Endodermal cell (in vitro differentiated cells): Measurements from ENCODE around the gene TSNAXIP1. TPM values are rescaled to one million over a fixed set of nuclear protein-coding genes. Genes with fewer than 3 reads are reported as not detected.
A peak's percentile ranks its signal among the peaks of the same experiment; 100 is the strongest.

Experiments used
- DNase-seq: peaks from one replicate; pipeline ENCODE4 v3.0.0-alpha.2; 2017
- H3K27ac ChIP-seq: 2 replicates; pipeline ENCODE4 v1.5.1; 2013; ENCODE audit warnings: mild to moderate bottlenecking, low read depth, low read length, moderate library complexity
- H3K27me3 ChIP-seq: 2 replicates; pipeline ENCODE4 v1.6.1; 2013; ENCODE audit warnings: mild to moderate bottlenecking, low read length, moderate library complexity; ENCODE audit not compliant: insufficient read depth, control insufficient read depth, poor library complexity, severe bottlenecking
- H3K36me3 ChIP-seq: 2 replicates; pipeline ENCODE4 v1.7.0; 2013; ENCODE audit warnings: mild to moderate bottlenecking, low read length, moderate library complexity; ENCODE audit not compliant: control insufficient read depth, insufficient read depth
- H3K4me1 ChIP-seq: one replicate; pipeline ENCODE4 v1.7.0; 2013; ENCODE audit warnings: low read length; ENCODE audit not compliant: control insufficient read depth, insufficient read depth
- H3K4me3 ChIP-seq: 2 replicates; pipeline ENCODE4 v1.5.1; 2013; ENCODE audit warnings: mild to moderate bottlenecking, low read length, moderate library complexity
- H3K9ac ChIP-seq: 2 replicates; pipeline ENCODE4 v1.6.1; 2013; ENCODE audit warnings: mild to moderate bottlenecking, low read length, moderate library complexity; ENCODE audit not compliant: poor library complexity, severe bottlenecking; ENCODE audit errors: extremely low read depth
- H3K9me3 ChIP-seq: 2 replicates; pipeline ENCODE4 v1.6.1; 2013; ENCODE audit warnings: mild to moderate bottlenecking, low read length, moderate library complexity; ENCODE audit not compliant: control insufficient read depth
- H3K27ac Mint-ChIP-seq: 2 replicates; pipeline ENCODE4 v1.8.0; 2020; ENCODE audit warnings: mixed read lengths
- H3K27me3 Mint-ChIP-seq: 2 replicates; pipeline ENCODE4 v1.8.0; 2021; ENCODE audit warnings: mild to moderate bottlenecking, mixed read lengths; ENCODE audit not compliant: insufficient read depth
- H3K36me3 Mint-ChIP-seq: 2 replicates; pipeline ENCODE4 v1.8.0; 2020; ENCODE audit warnings: low read depth, mixed read lengths
- H3K4me1 Mint-ChIP-seq: 2 replicates; pipeline ENCODE4 v1.8.0; 2020; ENCODE audit warnings: mixed read lengths
- H3K4me3 Mint-ChIP-seq: 2 replicates; pipeline ENCODE4 v1.8.0; 2020; ENCODE audit warnings: mild to moderate bottlenecking, moderate library complexity, mixed read lengths
- H3K9me3 Mint-ChIP-seq: 2 replicates; pipeline ENCODE4 v1.8.0; 2020; ENCODE audit warnings: mild to moderate bottlenecking, mixed read lengths
- WGBS, 2 experiments: methylation state at CpG; one replicate each; pipeline versions ENCODE4 v1.1.5 to v1.1.7; 2013; ENCODE audit warnings: missing lambda C conversion rate in 2 of 2, mixed read lengths in 1 of 2; ENCODE audit not compliant: insufficient coverage in 1 of 2, insufficient read length in 1 of 2; 5-methylcytosine and 5-hydroxymethylcytosine counted together
- total RNA-seq, 2 donors: library from RNA; stranded (reverse); fragmentation: NEBNext Ultra II Directional in 1 of 2; extraction: Animal tissue kit (Norgen Biotek cat#: 25700) in 1 of 2; gene quantifications; 2 replicates in 1 of 2; 3 replicates in 1 of 2; pipeline ENCODE4 v1.2.1, GENCODE V29; 2021
- TF ChIP-seq, protein P1 (sequence below): fragments of 200-600 bp; sonication (generic); conservative IDR thresholded peaks from 2 replicates; pipeline ENCODE4 v1.5.0; 2021; ENCODE audit warnings: antibody characterized with exemption, mild to moderate bottlenecking

The TSNAXIP1 gene
- total RNA-seq, 2 donors from 2014 or later: 2.8 to 3.2 TPM

DNA sequence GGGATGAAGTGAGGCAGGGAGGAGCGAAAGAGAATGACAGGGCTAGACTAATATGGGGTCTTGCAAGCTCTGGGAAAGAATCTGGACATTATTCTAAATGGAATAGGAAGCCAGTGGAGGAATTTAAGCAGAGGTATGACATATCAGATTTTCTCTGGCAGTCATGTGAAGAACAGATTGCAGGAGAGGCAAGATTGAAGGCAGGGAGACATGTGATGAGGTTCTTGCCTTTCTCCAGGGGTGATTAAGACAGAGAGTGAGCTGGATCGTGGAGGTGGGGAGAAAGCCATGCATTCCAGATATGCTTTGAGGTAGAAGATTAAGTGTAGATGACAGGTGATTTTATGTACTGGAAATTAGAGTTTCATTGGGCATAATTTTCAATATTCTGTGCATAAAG is 31.1 kb downstream of the TSNAXIP1 start:
- Mint-ChIP-seq H3K4me3 (no peak overlapping the region), H3K36me3 (no peaks in the 10 kb centered on the region), H3K27me3 (no peaks in the 10 kb centered on the region), H3K9me3 (no peaks in the 10 kb centered on the region), H3K4me1 (peaks cover 9% of the 10 kb centered on the region), H3K27ac (no peak overlapping the region)
- WGBS, 2 experiments: 95 to 100% methylated on average over 2 of the region's 2 CpGs
- Histone ChIP-seq H3K4me1 (no peaks in the 10 kb centered on the region), H3K4me3 (no peak overlapping the region), H3K9me3 (no peaks in the 10 kb centered on the region), H3K27ac (no peak overlapping the region), H3K36me3 (no peaks in the 10 kb centered on the region), H3K27me3 (no peaks in the 10 kb centered on the region), H3K9ac (no peak overlapping the region)
- DNase-seq: no peak
- TF ChIP-seq, protein P1, sequence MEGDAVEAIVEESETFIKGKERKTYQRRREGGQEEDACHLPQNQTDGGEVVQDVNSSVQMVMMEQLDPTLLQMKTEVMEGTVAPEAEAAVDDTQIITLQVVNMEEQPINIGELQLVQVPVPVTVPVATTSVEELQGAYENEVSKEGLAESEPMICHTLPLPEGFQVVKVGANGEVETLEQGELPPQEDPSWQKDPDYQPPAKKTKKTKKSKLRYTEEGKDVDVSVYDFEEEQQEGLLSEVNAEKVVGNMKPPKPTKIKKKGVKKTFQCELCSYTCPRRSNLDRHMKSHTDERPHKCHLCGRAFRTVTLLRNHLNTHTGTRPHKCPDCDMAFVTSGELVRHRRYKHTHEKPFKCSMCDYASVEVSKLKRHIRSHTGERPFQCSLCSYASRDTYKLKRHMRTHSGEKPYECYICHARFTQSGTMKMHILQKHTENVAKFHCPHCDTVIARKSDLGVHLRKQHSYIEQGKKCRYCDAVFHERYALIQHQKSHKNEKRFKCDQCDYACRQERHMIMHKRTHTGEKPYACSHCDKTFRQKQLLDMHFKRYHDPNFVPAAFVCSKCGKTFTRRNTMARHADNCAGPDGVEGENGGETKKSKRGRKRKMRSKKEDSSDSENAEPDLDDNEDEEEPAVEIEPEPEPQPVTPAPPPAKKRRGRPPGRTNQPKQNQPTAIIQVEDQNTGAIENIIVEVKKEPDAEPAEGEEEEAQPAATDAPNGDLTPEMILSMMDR: no peak

DNA sequence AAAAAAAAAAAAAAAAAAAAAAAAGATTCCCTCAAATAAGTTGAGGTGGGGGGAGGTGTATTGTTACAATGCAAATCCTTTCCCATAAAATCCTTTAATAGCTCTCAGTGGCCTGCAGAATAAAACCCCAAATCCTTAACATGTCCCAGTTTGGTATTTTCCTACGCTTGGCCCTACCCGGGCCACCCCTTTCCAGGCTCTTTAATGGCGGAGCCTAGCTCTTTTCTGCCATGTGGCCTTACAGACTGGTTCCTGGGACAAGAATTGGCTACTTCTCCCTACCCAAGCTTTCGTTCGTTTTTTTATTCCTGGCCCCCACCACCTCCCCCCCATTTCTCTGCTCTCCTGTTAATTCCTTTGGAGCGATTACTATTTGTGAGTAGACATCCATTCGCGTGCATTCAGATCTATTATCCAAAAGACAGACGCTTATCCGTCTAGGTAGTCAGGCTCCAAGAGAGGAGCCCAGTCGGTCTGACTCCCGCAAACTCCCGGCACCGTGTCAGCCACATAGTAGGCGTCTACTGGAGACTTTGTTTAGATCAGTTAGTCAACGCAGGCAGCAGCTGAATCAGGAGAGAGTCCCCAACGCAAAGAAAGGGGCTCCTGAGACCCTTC is 34.6 kb downstream of the TSNAXIP1 start:
- H3K9ac ChIP-seq: peak overlapping the region; percentile 45
- Mint-ChIP-seq H3K9me3 (no peaks in the 10 kb centered on the region), H3K27ac (peak overlapping the region; percentile 97), H3K36me3 (no peaks in the 10 kb centered on the region), H3K27me3 (no peaks in the 10 kb centered on the region), H3K4me1 (peaks cover 37% of the 10 kb centered on the region), H3K4me3 (peak overlapping the region; percentile 85)
- peak overlapping the region; percentile 71 for H3K27ac ChIP-seq
- peaks cover 22% of the 10 kb centered on the region for H3K4me1 ChIP-seq
- DNase-seq: no peak
- WGBS, 2 experiments: 71 to 73% methylated on average over 15 to 17 of the region's 17 CpGs
- TF ChIP-seq, protein P1: no peak
- H3K9me3 ChIP-seq: no peaks in the 10 kb centered on the region
- peaks cover 4% of the 10 kb centered on the region for H3K36me3 ChIP-seq
- peak overlapping the region; percentile 90 for H3K4me3 ChIP-seq
- no peaks in the 10 kb centered on the region for H3K27me3 ChIP-seq

DNA sequence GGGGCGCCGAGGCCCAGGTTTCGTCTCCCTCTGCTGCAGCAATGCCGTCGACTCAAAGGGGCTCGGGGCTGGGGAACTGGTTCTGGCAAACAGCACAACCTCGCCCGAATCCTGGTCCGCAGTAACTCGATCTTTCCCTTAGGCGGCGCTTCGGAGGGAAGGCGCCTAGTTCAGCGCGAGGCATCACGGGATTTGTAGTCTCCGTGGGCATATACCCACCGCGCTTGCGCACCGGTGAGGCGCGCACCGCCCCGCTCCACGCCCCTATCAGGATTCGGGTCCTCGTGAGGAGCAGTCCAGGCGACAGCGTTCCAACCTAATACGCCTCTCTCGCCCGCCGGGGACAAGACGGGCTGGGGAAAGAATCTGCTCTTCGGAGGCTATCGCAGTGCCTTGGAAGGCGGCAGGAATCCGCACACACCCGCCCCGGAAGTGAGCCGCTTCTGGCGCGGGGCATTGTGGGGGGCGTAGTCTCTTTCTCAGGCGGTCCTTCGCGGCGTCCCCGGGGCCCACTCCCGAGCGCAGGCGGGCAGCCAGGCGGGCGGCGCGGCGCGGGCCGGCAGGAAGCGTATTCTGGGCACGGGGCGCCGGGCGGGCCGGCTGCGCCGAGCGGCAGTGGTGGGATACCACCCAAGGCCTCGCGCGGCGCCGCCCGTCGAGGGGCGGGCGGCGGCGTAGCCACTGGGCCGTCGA is 35.3 kb downstream of the TSNAXIP1 start, which contains the start of gene THAP11:
TSS of gene THAP11 (plus strand) at position 505 of the 693 bp plus-strand sequence. CDS start 235 bp downstream, outside the sequence.
- no peaks in the 10 kb centered on the region for H3K36me3 Mint-ChIP-seq
- H3K4me1 Mint-ChIP-seq: peaks cover 37% of the 10 kb centered on the region
- H3K27ac ChIP-seq: peak within 1 kb of the TSS; percentile 71

More for the DNA sequence above, 35.3 kb downstream of the TSNAXIP1 start, which contains the start of gene THAP11:
- H3K36me3 ChIP-seq: peaks cover 4% of the 10 kb centered on the region
- no peaks in the 10 kb centered on the region for H3K9me3 ChIP-seq
- H3K9ac ChIP-seq: peak within 1 kb of the TSS; percentile 45
- H3K4me1 ChIP-seq: peaks cover 22% of the 10 kb centered on the region
- H3K27me3 ChIP-seq: no peaks in the 10 kb centered on the region
- Mint-ChIP-seq H3K4me3 (peak within 1 kb of the TSS; percentile 85), H3K9me3 (no peaks in the 10 kb centered on the region), H3K27me3 (no peaks in the 10 kb centered on the region), H3K27ac (peak within 1 kb of the TSS; percentile 97)
- 1 to 2% methylated on average over 44 to 83 of the region's 83 CpGs for WGBS, 2 experiments
- TF ChIP-seq, protein P1: peak; percentile 81
- DNase-seq: peak; percentile 99
- peak within 1 kb of the TSS; percentile 90 for H3K4me3 ChIP-seq
